Peyer's patch (tissue), 4 donors: ENCODE results near the gene MED12. TPM values are rescaled to one million over a fixed set of nuclear protein-coding genes. Genes with fewer than 3 reads are reported as not detected.

ENCODE experiments used
- DNase-seq, 3 donors: peaks; one replicate each; pipeline ENCODE4 v3.0.0-alpha.2; 2017 to 2019
- H3K27ac ChIP-seq, 4 donors: fragments of 200-600 bp; sonication (generic); one replicate each; pipeline ENCODE4 v1.5.1; 2016 to 2019
- H3K27me3 ChIP-seq, 2 donors: fragments of 200-600 bp; sonication (generic); one replicate each; pipeline ENCODE4 v1.5.1; 2019
- H3K36me3 ChIP-seq, 3 donors: fragments of 200-600 bp; sonication (generic); one replicate each; pipeline ENCODE4 v1.5.1; 2016 to 2019
- H3K4me1 ChIP-seq, 4 donors: fragments of 200-600 bp; sonication (generic); one replicate each; pipeline ENCODE4 v1.5.1; 2016 to 2019
- H3K4me3 ChIP-seq, 4 donors: fragments of 200-600 bp; sonication (generic); 1 replicate in 3 of 4; 2 replicates in 1 of 4; pipeline ENCODE4 v1.5.1; 2016 to 2019; ENCODE audit warnings: mild to moderate bottlenecking in 1 of 4
- H3K9me3 ChIP-seq, 4 donors: fragments of 200-600 bp; sonication (generic); one replicate each; pipeline ENCODE4 v1.5.1; 2016 to 2019; ENCODE audit warnings: mild to moderate bottlenecking in 1 of 4
- CTCF ChIP-seq, 6 experiments: fragments of 450-650 bp in 4 of 6; fragments of 200-600 bp in 2 of 6; sonication (generic) in 1 of 6; IDR thresholded peaks; one replicate each; pipeline ENCODE4 v1.5.1; 2017 to 2019; ENCODE audit warnings: antibody characterized with exemption in 6 of 6, mild to moderate bottlenecking in 3 of 6, moderate library complexity in 1 of 6
- POLR2A ChIP-seq, 2 donors: fragments of 450-650 bp; IDR thresholded peaks; one replicate each; pipeline ENCODE4 v1.5.1; 2017; ENCODE audit warnings: antibody characterized with exemption in 2 of 2, mild to moderate bottlenecking in 2 of 2, moderate library complexity in 2 of 2
- total RNA-seq, 4 donors: library from RNA; depleted of rRNA; stranded (reverse); fragments of >200 nt; gene quantifications; one replicate each; pipeline ENCODE4 v1.1.0, GENCODE V29; 2016

Gene MED12
- total RNA-seq, 4 donors from 2014 or later: 38.5 to 87.0 (median 67.5) TPM

- Histone ChIP-seq H3K27ac (no peak within 1 kb of the TSS), H3K36me3 (peaks cover 0 to 15% (median 0%) of the 10 kb centered on the region in 3 donors), H3K9me3 (no peaks in the 10 kb centered on the region), H3K4me1 (no peaks in the 10 kb centered on the region), H3K27me3 (no peaks in the 10 kb centered on the region), H3K4me3 (peak within 1 kb of the TSS in 3 of 4 donors; percentile 9 to 22 (median 14))
- DNase-seq: no peak
- TF ChIP-seq POLR2A (IDR thresholded peaks at IDR 0.05) (no peak), CTCF (IDR thresholded peaks at IDR 0.05) (no peak)
Measured at GRCh38 chrX:71144651-71145050, 26.3 kb downstream of the MED12 start, which contains the start of gene NLGN3. TSS of gene NLGN3 (plus strand) at chrX:71144841. CDS start at chrX:71147750, 2,909 bp downstream.

GRCh38 chrX:71147496-71148277, 29.3 kb downstream of the MED12 start:
- no peaks in the 10 kb centered on the region for H3K9me3 ChIP-seq
- H3K4me3 ChIP-seq: no peak overlapping the region
- H3K27me3 ChIP-seq: no peaks in the 10 kb centered on the region
- no peaks in the 10 kb centered on the region for H3K36me3 ChIP-seq
- TF ChIP-seq CTCF (IDR thresholded peaks at IDR 0.05) (no peak), POLR2A (IDR thresholded peaks at IDR 0.05) (no peak)
- no peak for DNase-seq
- H3K4me1 ChIP-seq: no peaks in the 10 kb centered on the region
- no peak overlapping the region for H3K27ac ChIP-seq

- TF ChIP-seq CTCF (IDR thresholded peaks at IDR 0.05) (no peak), POLR2A (IDR thresholded peaks at IDR 0.05) (no peak)
- Histone ChIP-seq H3K4me1 (no peaks in the 10 kb centered on the region), H3K36me3 (no peaks in the 10 kb centered on the region), H3K27me3 (no peaks in the 10 kb centered on the region), H3K27ac (no peak overlapping the region), H3K9me3 (no peaks in the 10 kb centered on the region), H3K4me3 (no peak overlapping the region)
- DNase-seq: no peak
Measured at GRCh38 chrX:71148278-71148663, 29.9 kb downstream of the MED12 start.

- Histone ChIP-seq H3K4me1 (no peaks in the 10 kb centered on the region), H3K27me3 (no peaks in the 10 kb centered on the region), H3K27ac (no peak overlapping the region), H3K4me3 (no peak overlapping the region), H3K9me3 (no peaks in the 10 kb centered on the region), H3K36me3 (no peaks in the 10 kb centered on the region)
- no peak for DNase-seq
- no peak for TF ChIP-seq POLR2A (IDR thresholded peaks at IDR 0.05)
- no peak for TF ChIP-seq CTCF (IDR thresholded peaks at IDR 0.05)
Measured at GRCh38 chrX:71151366-71151765, 33.0 kb downstream of the MED12 start.

GRCh38 chrX:71154196-71154595, 35.8 kb downstream of the MED12 start:
- Histone ChIP-seq H3K4me1 (no peaks in the 10 kb centered on the region), H3K27me3 (no peaks in the 10 kb centered on the region), H3K4me3 (no peak overlapping the region), H3K36me3 (no peaks in the 10 kb centered on the region), H3K9me3 (no peaks in the 10 kb centered on the region), H3K27ac (no peak overlapping the region)
- no peak for DNase-seq
- TF ChIP-seq CTCF (IDR thresholded peaks at IDR 0.05): no peak
- no peak for TF ChIP-seq POLR2A (IDR thresholded peaks at IDR 0.05)
